HepG2 (cell line): ENCODE results near the gene EFNA4. TPM values are rescaled to one million over a fixed set of nuclear protein-coding genes. Genes with fewer than 3 reads are reported as not detected.

Experiments
- ATAC-seq: fragments of 200-7000 bp; cut with Tn5 transposase; 3 replicates; pipeline ENCODE4 v1.9.1; 2020; ENCODE audit warnings: mild to moderate bottlenecking, moderate library complexity
- BruUV-seq: library from RNA; stranded (reverse); fragments of 400-500 nt; replicated peaks from 2 replicates; lab custom pipeline; 2021; lab: Mats Ljungman, UMichigan
- CTCF ChIA-PET: fragments of 300-600 bp; formaldehyde crosslinking; extraction: SDS; loops from one replicate; lab custom pipeline; 2021; ENCODE audit warnings: low total read pairs, inconsistent platforms, low intra/inter-chr PET ratio; lab: Yijun Ruan, JAX
- POLR2A ChIA-PET: fragments of 350-600 bp; sonication (Branson Sonifier 250); formaldehyde crosslinking; loops from one replicate; lab custom pipeline; 2020; ENCODE audit warnings: antibody characterized with exemption, inconsistent platforms; lab: Yijun Ruan, JAX
- DNase-seq: peaks from one replicate; pipeline ENCODE4 v3.0.0-alpha.2; 2015; ENCODE audit warnings: low spot score
- FAIRE-seq: peaks from 3 replicates; lab custom pipeline; 2011; peaks lifted over from hg19 to GRCh38; lab: Jason Lieb, UNC
- H2AFZ ChIP-seq: one replicate; pipeline ENCODE4 v1.6.1; 2011; ENCODE audit warnings: low read length, inconsistent platforms
- H3K27ac ChIP-seq: fragments of 300-600 bp; 3 replicates; pipeline ENCODE4 v1.8.0; 2011; ENCODE audit warnings: mixed run types, mild to moderate bottlenecking, mixed read lengths, low read length, inconsistent platforms; ENCODE audit not compliant: insufficient read depth; ENCODE audit errors: extremely low read length
- H3K27me3 ChIP-seq, 2 experiments: fragments of 200-600 bp in 1 of 2; 2 replicates in 1 of 2; 3 replicates in 1 of 2; pipeline versions ENCODE4 v1.6.0 to v1.8.0; 2011; ENCODE audit warnings: low read length in 2 of 2, mild to moderate bottlenecking in 2 of 2, moderate library complexity in 2 of 2, inconsistent platforms in 1 of 2; ENCODE audit not compliant: insufficient read depth in 2 of 2, control insufficient read depth in 1 of 2
- H3K36me3 ChIP-seq, 2 experiments: fragments of 200-600 bp in 1 of 2; replicated peaks in 1 of 2; 2 replicates in 1 of 2; 3 replicates in 1 of 2; pipeline versions ENCODE4 v1.5.1 to v1.8.0; 2011; ENCODE audit warnings: low read length in 2 of 2, inconsistent platforms in 1 of 2; ENCODE audit not compliant: insufficient read depth in 2 of 2, control insufficient read depth in 1 of 2
- H3K4me1 ChIP-seq: 2 replicates; pipeline ENCODE4 v1.5.1; 2012; ENCODE audit warnings: low read length, inconsistent platforms; ENCODE audit not compliant: insufficient read depth
- H3K4me2 ChIP-seq: 2 replicates; pipeline ENCODE4 v1.6.0; 2011; ENCODE audit warnings: low read depth, low read length, inconsistent platforms
- H3K4me3 ChIP-seq, 3 experiments: fragments of 200-600 bp in 1 of 3; sonication (generic), shearing (Covaris generic) in 1 of 3; replicated peaks in 1 of 3; 2 replicates each; pipeline ENCODE4 v1.5.1; 2011 to 2016; ENCODE audit warnings: low read length in 3 of 3, inconsistent platforms in 2 of 3, low read depth in 2 of 3, mild to moderate bottlenecking in 2 of 3, control low read depth in 1 of 3, mixed read lengths in 1 of 3; ENCODE audit not compliant: insufficient read depth in 1 of 3
- H3K79me2 ChIP-seq: one replicate; pipeline ENCODE4 v1.6.1; 2011; ENCODE audit warnings: low read length, inconsistent platforms; ENCODE audit not compliant: insufficient read depth
- H3K9ac ChIP-seq: 2 replicates; pipeline ENCODE4 v1.6.0; 2011; ENCODE audit warnings: mild to moderate bottlenecking, low read depth, low read length, inconsistent platforms; ENCODE audit not compliant: insufficient read depth
- H3K9me3 ChIP-seq: 2 replicates; pipeline ENCODE4 v1.5.1; 2012; ENCODE audit warnings: mild to moderate bottlenecking, low read length
- H4K20me1 ChIP-seq: 2 replicates; pipeline ENCODE4 v1.6.0; 2011; ENCODE audit warnings: inconsistent platforms, mild to moderate bottlenecking, low read length, moderate library complexity; ENCODE audit not compliant: insufficient read depth
- NFYB ChIP-seq: sonication (generic); formaldehyde crosslinking; IDR thresholded peaks from 2 replicates; pipeline ENCODE4 v1.4.0; 2020; ENCODE audit warnings: missing genetic modification reagents
- ZBTB2 ChIP-seq: sonication (generic); formaldehyde crosslinking; IDR thresholded peaks from 2 replicates; pipeline ENCODE4 v1.8.0; 2022; ENCODE audit warnings: low read depth, missing genetic modification reagents
- WGBS: methylation state at CpG from one replicate; pipeline ENCODE4 v1.1.6; 2017; ENCODE audit warnings: low lambda C conversion rate; 5-methylcytosine and 5-hydroxymethylcytosine counted together
- in situ Hi-C: cut with HindIII; loops from 2 replicates; pipeline ENCODE4 v1.10.0; 2017; ENCODE audit warnings: low pct_unique_long_range_greater_than_20kb; ENCODE audit not compliant: extremely low pct_ligation_motif_present
- intact Hi-C: fragments of 100-400 bp; cut with micrococcal nuclease; formaldehyde crosslinking; loops from one replicate; pipeline ENCODE4 v1.10.0; 2022; ENCODE audit not compliant: unreplicated experiment
- polyA plus RNA-seq, 8 experiments: library from polyadenylated mRNA; depleted of rRNA in 3 of 8; stranded (reverse) in 7 of 8; unstranded in 1 of 8; fragments of >200 nt; fragmentation: Illumina TruSeq in 4 of 8; extraction: Trizol in 4 of 8; gene quantifications; 2 replicates each; pipeline versions ENCODE4 v1.2.1 to v1.2.3, GENCODE V29; 2011 to 2016; ENCODE audit warnings: low read depth in 4 of 8, missing spikeins in 1 of 8, mixed read lengths in 1 of 8; ENCODE audit not compliant: insufficient read depth in 1 of 8
- total RNA-seq, 5 experiments: library from RNA; depleted of rRNA; stranded (reverse); fragments of >200 nt; fragmentation: Illumina TruSeq; extraction: Trizol; gene quantifications; 2 replicates each; pipeline ENCODE4 v1.2.3, GENCODE V29; 2016; ENCODE audit warnings: low read depth in 1 of 5
- TF ChIP-seq, protein P1 (sequence below): sonication (generic); formaldehyde crosslinking; IDR thresholded peaks from 2 replicates; pipeline ENCODE4 v1.5.0; 2020; ENCODE audit warnings: mild to moderate bottlenecking, missing genetic modification reagents
- TF ChIP-seq, protein P2 (sequence below), 2 experiments: sonication (generic) in 1 of 2; formaldehyde crosslinking in 1 of 2; IDR thresholded peaks; 2 replicates each; pipeline versions ENCODE4 v1.6.1 to v1.9.0; 2014 to 2022; ENCODE audit warnings: antibody characterized with exemption in 1 of 2, borderline replicate concordance in 1 of 2, inconsistent platforms in 1 of 2, low read depth in 1 of 2, missing genetic modification reagents in 1 of 2

The EFNA4 gene
- total and polyA plus RNA-seq, 2 of the 13 experiments (the other 11 are each of a cell fraction or from before 2014, with no cell fraction given), result 12.0 to 17.2 TPM

GRCh38 chr1:155070721-155071569 is 7.4 kb downstream of the EFNA4 start (continued):
- no peak for TF ChIP-seq ZBTB2 (CRISPR knock-in tag)

DNA sequence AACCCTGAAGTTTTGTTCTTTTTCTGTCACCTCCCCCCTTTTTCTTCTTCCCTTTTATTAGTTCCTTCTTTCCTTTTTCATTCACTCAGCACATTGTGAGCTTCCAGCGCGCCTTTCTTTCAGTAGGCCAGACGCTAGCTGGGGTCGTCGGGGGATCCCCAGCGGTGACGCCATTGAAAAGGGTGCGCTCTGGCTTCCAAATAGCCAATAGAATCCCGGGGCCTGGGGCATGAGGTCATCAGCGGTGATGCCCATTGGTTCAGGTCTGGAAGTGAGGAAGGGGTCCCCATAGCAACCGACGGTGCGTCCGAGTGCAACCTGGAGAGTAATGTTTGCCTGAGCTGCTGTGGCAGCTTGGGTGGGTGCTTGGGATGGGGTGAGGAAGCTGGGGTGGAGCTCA is 8.2 kb downstream of the EFNA4 start:
- in situ Hi-C loops, result no loop called here
- POLR2A ChIA-PET, result no interaction called here
- FAIRE-seq, result no peak
- Histone ChIP-seq H2AFZ (no peak overlapping the region), H3K36me3 (peaks cover 3 to 7% of the 10 kb centered on the region in 2 experiments; a peak in 3 of 5 replicates), H3K4me3 (0 out of 6 replicates have a peak overlapping the region, but pooled peaks of 1 of the 3 experiments have one; percentile 63), H3K79me2 (no peaks in the 10 kb centered on the region)
- no peak for DNase-seq
- TF ChIP-seq, protein P1, sequence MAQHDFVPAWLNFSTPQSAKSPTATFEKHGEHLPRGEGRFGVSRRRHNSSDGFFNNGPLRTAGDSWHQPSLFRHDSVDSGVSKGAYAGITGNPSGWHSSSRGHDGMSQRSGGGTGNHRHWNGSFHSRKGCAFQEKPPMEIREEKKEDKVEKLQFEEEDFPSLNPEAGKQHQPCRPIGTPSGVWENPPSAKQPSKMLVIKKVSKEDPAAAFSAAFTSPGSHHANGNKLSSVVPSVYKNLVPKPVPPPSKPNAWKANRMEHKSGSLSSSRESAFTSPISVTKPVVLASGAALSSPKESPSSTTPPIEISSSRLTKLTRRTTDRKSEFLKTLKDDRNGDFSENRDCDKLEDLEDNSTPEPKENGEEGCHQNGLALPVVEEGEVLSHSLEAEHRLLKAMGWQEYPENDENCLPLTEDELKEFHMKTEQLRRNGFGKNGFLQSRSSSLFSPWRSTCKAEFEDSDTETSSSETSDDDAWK (CRISPR knock-in tag), result no peak
- TF ChIP-seq NFYB (CRISPR knock-in tag), result 0 out of 2 replicates have a peak, but pooled peaks have one; percentile 32
- TF ChIP-seq, protein P2, sequence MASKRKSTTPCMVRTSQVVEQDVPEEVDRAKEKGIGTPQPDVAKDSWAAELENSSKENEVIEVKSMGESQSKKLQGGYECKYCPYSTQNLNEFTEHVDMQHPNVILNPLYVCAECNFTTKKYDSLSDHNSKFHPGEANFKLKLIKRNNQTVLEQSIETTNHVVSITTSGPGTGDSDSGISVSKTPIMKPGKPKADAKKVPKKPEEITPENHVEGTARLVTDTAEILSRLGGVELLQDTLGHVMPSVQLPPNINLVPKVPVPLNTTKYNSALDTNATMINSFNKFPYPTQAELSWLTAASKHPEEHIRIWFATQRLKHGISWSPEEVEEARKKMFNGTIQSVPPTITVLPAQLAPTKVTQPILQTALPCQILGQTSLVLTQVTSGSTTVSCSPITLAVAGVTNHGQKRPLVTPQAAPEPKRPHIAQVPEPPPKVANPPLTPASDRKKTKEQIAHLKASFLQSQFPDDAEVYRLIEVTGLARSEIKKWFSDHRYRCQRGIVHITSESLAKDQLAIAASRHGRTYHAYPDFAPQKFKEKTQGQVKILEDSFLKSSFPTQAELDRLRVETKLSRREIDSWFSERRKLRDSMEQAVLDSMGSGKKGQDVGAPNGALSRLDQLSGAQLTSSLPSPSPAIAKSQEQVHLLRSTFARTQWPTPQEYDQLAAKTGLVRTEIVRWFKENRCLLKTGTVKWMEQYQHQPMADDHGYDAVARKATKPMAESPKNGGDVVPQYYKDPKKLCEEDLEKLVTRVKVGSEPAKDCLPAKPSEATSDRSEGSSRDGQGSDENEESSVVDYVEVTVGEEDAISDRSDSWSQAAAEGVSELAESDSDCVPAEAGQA (IDR thresholded peaks at IDR 0.05; ENCODE audit: low read depth), result no peak
- TF ChIP-seq, protein P2 (CRISPR knock-in tag; IDR thresholded peaks at IDR 0.05; ENCODE audit: borderline replicate concordance), result no peak
- TF ChIP-seq, all 625 proteins: peak for 1
- CTCF ChIA-PET, result interaction anchor here (1.2 kb wide), 1 partner anchor 13 kb away, joined by 3 read pairs; no protein-coding TSS in a partner anchor
- H3K9ac ChIP-seq, result no peak overlapping the region
- BruUV-seq, result no TSS peak
- no peak overlapping the region for H3K27ac ChIP-seq
- no peak overlapping the region for H3K4me2 ChIP-seq
- ATAC-seq, result no peak
- H3K27me3 ChIP-seq, result peaks cover 5 to 47% of the 10 kb centered on the region in 2 experiments
- H4K20me1 ChIP-seq, result no peaks in the 10 kb centered on the region
- WGBS, result 76% methylated on average over 14 of the region's 14 CpGs
- H3K4me1 ChIP-seq, result peaks cover 19% of the 10 kb centered on the region
- intact Hi-C loops, result no loop called here
- no peaks in the 10 kb centered on the region for H3K9me3 ChIP-seq
